Anterior cingulate cortex (tissue), 58 donors: ENCODE data around the gene JSRP1.

Source experiments
- DNase-seq, 58 donors: peaks; one replicate each; lab custom pipeline; 2025; lab: John Stamatoyannopoulos, UW

The JSRP1 gene

GRCh38 chr19:2224754-2225349 is 31.4 kb downstream of the JSRP1 start:
- no peak for DNase-seq

- DNase-seq: no peak
Observed at GRCh38 chr19:2223959-2224358, 32.3 kb downstream of the JSRP1 start.

- DNase-seq: no peak
Observed at GRCh38 chr19:2223391-2223790, 32.8 kb downstream of the JSRP1 start.

DNA sequence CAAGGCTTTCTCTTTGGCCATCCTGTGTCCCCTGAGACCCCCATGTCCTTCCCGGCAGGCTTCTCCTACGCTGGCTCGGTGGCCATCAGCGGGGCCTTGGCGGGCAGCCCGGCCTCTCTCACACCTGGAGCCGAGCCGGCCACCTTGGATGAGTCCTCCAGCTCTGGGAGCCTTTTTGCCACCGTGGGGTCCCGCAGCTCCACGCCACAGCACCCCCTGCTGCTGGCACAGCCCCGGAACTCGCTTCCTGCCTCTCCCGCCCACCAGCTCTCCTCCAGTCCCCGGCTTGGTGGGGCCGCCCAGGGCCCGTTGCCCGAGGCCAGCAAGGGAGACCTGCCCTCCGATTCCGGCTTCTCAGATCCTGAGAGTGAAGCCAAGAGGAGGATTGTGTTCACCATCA is 34.3 kb downstream of the JSRP1 start:
- DNase-seq: no peak

- no peak for DNase-seq
Observed at GRCh38 chr19:2221250-2221831, 34.9 kb downstream of the JSRP1 start.

- no peak for DNase-seq
Observed at GRCh38 chr19:2219726-2220125, 36.5 kb downstream of the JSRP1 start.

- DNase-seq: no peak
Observed at GRCh38 chr19:2217591-2217990, 38.6 kb downstream of the JSRP1 start.

DNA sequence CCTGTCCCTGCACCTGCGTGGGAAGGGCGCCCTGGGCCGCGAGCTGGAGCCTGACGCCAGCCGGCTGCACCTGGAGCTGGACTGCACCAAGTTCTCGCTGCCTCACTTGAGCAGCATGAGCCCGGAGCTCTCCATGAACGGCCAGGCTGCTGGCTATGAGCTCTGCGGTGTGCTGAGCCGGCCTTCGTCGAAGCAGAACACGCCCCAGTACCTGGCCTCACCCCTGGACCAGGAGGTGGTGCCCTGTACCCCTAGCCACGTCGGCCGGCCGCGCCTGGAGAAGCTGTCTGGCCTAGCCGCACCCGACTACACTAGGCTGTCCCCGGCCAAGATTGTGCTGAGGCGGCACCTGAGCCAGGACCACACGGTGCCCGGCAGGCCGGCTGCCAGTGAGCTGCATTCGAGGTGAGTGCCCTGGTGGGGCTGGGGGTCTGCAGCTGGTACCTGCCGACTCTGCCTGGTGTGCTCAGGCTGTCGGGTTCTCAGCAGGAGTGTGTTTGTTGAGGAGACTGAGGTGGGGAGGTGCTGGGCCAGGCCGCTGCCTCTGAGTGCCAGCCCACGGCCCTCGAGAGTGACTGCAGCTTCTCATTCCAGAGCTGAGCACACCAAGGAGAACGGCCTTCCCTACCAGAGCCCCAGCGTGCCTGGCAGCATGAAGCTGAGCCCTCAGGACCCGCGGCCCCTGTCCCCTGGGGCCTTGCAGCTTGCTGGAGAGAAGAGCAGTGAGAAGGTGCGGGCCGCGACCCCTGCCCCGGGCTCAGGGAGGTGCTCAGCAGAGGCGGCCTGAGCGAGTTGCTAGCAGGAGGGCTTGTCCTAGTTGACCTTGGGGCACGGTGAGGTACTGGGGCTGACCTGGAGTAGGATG is 39.6 kb downstream of the JSRP1 start:
- DNase-seq: no peak

GRCh38 chr19:2215281-2215751 is 40.9 kb downstream of the JSRP1 start:
- peak in 1 of 58 donors; percentile 39 for DNase-seq

DNA sequence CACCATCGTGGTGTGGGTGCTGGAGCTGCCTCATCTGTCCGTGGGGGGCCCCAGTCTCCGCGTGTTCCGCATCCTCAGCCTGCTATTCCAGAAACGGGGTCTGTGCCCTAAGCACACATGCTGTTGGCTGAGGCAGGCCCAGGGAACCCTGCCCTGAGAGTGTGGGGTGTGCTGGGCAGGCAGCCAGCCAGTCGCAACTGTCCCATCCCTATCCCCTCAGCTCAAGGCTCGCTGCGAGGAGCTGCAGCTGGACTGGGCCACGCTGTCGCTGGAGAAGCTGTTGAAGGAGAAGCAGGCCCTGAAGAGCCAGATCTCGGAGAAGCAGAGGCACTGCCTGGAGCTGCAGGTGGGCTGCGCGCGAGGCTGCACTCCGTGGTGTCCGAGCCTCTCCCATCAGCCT is 42.0 kb downstream of the JSRP1 start:
- DNase-seq: peak in 1 of 58 donors; percentile 10

- peak in 5 of 58 donors; percentile 13 to 36 (median 15) for DNase-seq
Observed at GRCh38 chr19:2213799-2214198, 42.4 kb downstream of the JSRP1 start.

- no peak for DNase-seq
Observed at GRCh38 chr19:2212861-2213711, 43.1 kb downstream of the JSRP1 start.

DNA sequence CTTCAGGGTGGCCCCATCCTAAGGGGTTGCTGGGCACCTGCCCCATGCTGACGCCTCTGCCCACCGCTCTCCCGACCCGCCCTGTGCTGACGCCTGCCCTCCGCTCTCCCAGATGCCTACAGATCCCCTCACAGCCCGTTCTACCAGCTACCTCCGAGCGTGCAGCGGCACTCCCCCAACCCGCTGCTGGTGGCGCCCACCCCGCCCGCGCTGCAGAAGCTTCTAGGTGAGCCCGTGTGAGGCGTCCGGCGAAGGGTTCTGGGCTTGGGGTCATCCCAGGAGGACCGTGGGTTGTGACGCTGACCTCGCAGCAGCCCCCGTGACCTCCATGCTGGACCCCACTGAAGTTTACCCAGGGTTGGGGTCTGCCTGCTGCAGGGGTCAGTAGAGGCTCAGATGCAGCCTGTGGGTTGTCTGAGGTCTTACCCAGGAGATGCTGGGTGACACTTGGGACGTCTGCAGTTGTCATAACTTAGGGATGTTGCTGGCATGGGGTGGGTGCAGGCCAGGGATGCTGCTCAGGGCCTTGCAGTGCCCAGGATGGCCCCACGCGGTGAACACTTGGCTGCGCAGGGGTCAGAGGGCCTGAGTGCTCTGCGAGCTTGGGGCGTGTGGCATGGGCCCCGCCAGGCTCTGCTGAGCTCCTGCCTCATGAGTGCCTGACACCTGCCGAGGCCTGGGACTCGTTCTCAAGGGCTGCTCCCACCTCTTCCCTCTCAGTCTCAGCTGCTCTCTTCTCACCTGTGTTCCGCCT is 45.1 kb downstream of the JSRP1 start:
- no peak for DNase-seq

DNA sequence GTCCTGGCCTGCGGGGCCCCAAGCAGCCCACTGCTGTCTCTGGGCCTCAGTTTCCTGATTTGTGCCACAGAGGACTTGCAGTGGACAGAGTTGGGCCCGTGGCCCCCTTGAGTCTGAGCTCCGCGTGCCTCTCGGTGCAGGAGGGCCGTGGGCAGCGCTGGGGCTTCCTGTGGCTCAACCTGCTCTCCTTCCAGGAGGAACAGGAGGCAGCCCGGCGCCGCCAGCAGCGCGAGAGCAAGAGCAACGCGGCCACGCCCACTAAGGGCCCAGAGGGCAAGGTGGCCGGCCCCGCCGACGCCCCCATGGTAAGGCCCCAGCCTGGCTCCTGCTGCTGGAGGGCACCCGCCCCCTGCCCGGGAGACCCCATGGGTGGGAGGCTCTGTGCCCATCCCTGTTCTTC is 46.0 kb downstream of the JSRP1 start:
- no peak for DNase-seq

GRCh38 chr19:2209408-2209807 is 46.8 kb downstream of the JSRP1 start:
- no peak for DNase-seq

DNA sequence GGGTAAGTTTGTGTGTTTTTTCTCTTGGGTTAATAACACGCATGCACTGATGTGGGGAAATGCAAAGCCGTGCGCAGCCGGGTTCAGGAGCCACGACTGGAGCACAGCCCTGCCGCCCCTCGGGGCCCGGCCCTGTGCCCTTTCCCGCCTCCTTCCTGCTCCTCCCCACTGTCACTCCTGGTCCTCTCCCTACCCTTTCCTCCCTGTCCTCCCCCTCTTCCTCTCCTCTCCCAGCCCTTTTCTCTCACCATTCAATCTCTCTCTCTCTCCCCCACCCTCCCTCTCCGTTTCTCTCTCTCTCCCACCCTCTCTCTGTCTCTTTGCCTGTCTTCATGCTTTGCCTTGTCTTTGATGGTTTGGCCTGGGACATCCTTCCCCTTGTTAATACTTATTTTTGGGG is 47.2 kb downstream of the JSRP1 start:
- DNase-seq: no peak

- DNase-seq: peak in 1 of 58 donors; percentile 15
Observed at GRCh38 chr19:2207991-2208860, 48.0 kb downstream of the JSRP1 start.

GRCh38 chr19:2207008-2207407 is 49.2 kb downstream of the JSRP1 start:
- no peak for DNase-seq

DNA sequence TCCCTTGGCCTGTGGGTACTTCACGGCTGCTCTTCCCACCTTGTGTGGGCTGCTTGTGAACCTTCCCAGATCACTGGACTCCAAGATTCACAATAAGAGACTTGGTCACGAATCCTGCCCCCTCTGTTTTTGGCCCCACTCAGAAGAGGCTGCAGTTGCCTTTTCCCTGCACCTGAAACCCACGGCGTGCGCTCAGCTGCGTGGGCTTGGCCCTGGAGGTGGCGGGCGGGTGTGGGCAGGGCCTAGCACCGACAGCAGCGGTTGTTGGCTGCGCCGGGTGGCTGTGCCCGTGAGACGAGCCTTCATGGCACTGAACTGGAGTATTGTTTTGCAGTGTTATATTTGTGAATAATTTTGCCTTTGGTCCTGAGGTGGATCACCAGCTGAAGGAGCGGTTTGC is 53.9 kb downstream of the JSRP1 start:
- DNase-seq: peak in 1 of 58 donors; percentile 22
